Left lung (tissue), 10 donors: ENCODE measurements around the gene CACNA1H. TPM values are rescaled to one million over a fixed set of nuclear protein-coding genes. Genes with fewer than 3 reads are reported as not detected.
"Not testable (repeated sequence)": the region's sequence is repeated elsewhere in the genome, so short reads cannot be mapped to it uniquely, and the experiment has no call there.

Experiments used
- ATAC-seq: fragments of 200-7000 bp; cut with Tn5 transposase; one replicate; pipeline ENCODE4 v1.9.1; 2020; ENCODE audit warnings: moderate library complexity
- DNase-seq, 4 donors: peaks; one replicate each; pipeline ENCODE4 v3.0.0-alpha.2; 2013 to 2020
- H3K27ac ChIP-seq, 2 donors: fragments of 200-600 bp; sonication (generic) in 1 of 2; one replicate each; pipeline versions ENCODE4 v1.5.0 to v1.8.0; 2020 to 2021
- H3K27me3 ChIP-seq, 2 donors: fragments of 200-600 bp; sonication (generic) in 1 of 2; one replicate each; pipeline versions ENCODE4 v1.5.0 to v1.8.0; 2020 to 2021
- H3K36me3 ChIP-seq, 2 donors: fragments of 200-600 bp; sonication (generic) in 1 of 2; one replicate each; pipeline versions ENCODE4 v1.5.0 to v1.8.0; 2020 to 2021
- H3K4me1 ChIP-seq, 2 donors: fragments of 200-600 bp; one replicate each; pipeline ENCODE4 v1.8.0; 2021
- H3K4me3 ChIP-seq, 2 donors: fragments of 200-600 bp; sonication (generic) in 1 of 2; one replicate each; pipeline versions ENCODE4 v1.5.0 to v1.8.0; 2020 to 2021; ENCODE audit warnings: mild to moderate bottlenecking in 1 of 2
- H3K9me3 ChIP-seq, 2 donors: fragments of 200-600 bp; sonication (generic) in 1 of 2; one replicate each; pipeline versions ENCODE4 v1.5.0 to v1.8.0; 2020 to 2021
- intact Hi-C, 2 donors: fragments of 100-400 bp; cut with DNase I; formaldehyde crosslinking; loops; one replicate each; pipeline versions ENCODE4 v1.11.2 to v1.14.2; 2022
- polyA plus RNA-seq, 6 donors: library from polyadenylated mRNA; unstranded; fragments of 120-200 nt; gene quantifications; one replicate each; pipeline ENCODE4 v1.2.1, GENCODE V29; 2013; ENCODE audit not compliant: insufficient read length in 6 of 6
- total RNA-seq, 2 donors: library from RNA; stranded (reverse); fragmentation: NEBNext Ultra II Directional; extraction: Animal tissue kit (Norgen Biotek cat#: 25700); gene quantifications; one replicate each; pipeline ENCODE4 v1.2.1, GENCODE V29; 2021
- TF ChIP-seq, protein P1 (sequence below), 2 donors: fragments of 200-600 bp; sonication (generic) in 1 of 2; IDR thresholded peaks; one replicate each; pipeline versions ENCODE4 v1.5.0 to v1.8.0; 2021; ENCODE audit warnings: antibody characterized with exemption in 2 of 2
- donor health status: DM: no; HTN: yes; CAD: no.
- donor health status: DM: no; HTN: no; CAD: no.

CACNA1H gene
- total and polyA plus RNA-seq, 8 donors = 3.4 to 14.0 (median 7.1) TPM

DNA sequence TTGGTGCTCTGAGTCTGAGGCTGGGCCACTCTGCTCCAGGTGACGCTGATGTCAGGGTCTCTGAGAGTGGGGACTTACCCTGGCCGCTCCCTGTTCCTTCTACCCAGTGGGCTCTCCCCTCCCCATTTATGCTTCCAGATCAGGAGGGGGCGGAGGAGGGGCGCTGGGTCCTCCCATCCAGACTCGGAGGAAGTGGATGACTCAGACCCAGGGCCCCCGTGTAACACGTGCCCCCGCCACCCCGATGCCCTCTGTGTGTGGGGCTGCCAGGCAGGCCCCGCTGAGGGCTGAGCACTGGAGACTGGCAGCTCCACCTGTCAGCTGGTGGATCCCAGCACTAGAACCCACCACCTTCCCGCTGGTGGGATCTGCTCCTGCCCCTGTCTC is 77.2 kb downstream of the CACNA1H start, which contains the start of gene TPSB2:
Gene TPSB2 (minus strand): TSS at position 101 of the 387 bp plus-strand sequence. CDS start 233 bp downstream, outside the sequence.
- DNase-seq, intact Hi-C loops, H3K27ac ChIP-seq, H3K4me3 ChIP-seq, H3K36me3 ChIP-seq, H3K4me1 ChIP-seq, H3K9me3 ChIP-seq: not testable (repeated sequence)
- peak; percentile 15 for ATAC-seq
- H3K27me3 ChIP-seq = peaks cover 0 to 19% of the 10 kb centered on the region in 2 donors

DNA sequence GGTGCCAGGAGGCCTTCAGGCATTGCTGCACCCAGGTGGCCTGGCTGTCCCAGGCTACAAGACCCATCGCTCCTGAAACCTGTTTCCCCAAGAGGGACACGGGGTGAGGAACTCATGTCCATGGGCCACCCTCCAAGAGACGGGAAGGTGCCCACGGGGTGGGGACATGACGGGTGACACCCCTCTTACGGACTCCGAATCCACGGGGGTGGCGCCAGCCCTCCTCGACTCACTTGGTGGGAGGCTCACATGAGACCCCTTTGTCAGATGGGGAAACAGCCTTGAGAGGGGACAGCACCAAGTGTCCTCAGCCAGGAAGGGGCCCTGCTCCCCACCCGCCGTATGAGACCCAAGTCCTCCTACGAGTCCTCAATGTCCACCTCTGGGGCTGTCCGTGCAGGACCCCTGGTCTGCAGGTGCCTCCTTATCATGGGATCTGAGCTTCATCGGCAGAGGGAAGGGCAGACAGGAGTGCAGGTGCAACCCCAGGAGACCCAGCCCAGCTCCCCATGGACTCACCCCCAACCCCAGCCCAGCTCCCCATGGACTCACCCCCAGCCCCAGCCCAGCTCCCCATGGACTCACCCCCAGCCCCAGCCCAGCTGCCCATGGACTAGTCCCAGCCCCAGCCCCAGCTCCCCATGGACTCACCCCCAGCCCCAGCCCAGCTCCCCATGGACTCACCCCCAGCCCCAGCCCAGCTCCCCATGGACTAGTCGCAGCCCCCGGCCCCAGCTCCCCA is 77.7 kb downstream of the CACNA1H start:
- H3K36me3 ChIP-seq, DNase-seq, H3K4me3 ChIP-seq, H3K9me3 ChIP-seq, H3K27ac ChIP-seq, H3K4me1 ChIP-seq, intact Hi-C loops, ATAC-seq: not testable (repeated sequence)
- peaks cover 0 to 15% of the 10 kb centered on the region in 2 donors for H3K27me3 ChIP-seq

DNA sequence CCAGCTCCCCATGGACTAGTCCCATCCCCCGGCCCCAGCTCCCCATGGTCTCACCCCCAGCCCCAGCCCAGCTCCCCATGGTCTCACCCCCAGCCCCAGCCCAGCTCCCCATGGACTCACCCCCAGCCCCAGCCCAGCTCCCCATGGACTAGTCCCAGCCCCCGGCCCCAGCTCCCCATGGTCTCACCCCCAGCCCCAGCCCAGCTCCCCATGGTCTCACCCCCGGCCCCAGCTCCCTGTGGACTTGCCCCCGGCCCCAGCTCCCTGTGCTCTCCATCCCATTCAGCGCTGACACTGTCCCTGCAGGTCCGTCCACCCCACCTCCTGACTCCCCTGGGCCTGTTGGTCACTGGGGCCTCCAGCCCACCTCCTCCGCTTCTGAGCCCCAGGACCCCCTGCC is 78.4 kb downstream of the CACNA1H start:
- H3K9me3 ChIP-seq, H3K4me1 ChIP-seq, DNase-seq, H3K36me3 ChIP-seq, H3K27me3 ChIP-seq, intact Hi-C loops, ATAC-seq, H3K4me3 ChIP-seq, H3K27ac ChIP-seq: not testable (repeated sequence)

DNA sequence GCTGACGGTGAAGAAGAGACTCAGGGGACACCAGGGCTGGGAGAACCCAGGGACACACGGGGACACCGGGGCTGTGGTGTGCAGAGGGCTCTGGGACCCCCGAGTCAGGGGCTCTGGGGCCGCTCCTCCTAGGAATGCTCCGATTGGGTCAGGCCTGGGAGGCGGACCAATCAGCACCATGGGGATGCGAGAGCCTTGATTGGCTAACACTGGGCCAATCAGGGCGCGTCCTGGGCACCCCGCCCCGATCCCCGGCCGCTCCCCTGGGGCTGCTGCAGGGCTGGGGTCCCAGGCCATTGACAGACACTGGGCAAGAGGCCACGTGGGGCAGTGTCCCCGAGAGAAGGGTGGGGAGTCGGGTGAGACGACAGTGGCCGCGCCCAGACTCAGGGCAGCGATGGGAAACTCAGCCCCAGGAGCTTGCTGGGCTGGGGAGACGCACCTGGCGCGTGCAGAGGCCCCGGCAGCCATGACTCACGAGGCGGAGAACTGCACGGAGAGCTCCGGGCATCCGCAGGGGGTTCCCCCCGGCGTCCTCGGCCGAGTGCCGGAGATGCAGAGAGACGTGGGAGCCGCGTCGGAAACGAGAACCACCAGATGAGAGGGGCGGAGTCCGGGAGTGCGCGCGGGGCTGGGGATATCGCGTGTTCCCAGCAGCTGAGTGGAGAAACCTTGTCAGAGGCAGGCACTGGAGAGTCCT is 79.3 kb downstream of the CACNA1H start:
- ATAC-seq, DNase-seq, intact Hi-C loops, H3K9me3 ChIP-seq, H3K4me1 ChIP-seq, H3K27ac ChIP-seq, H3K27me3 ChIP-seq, H3K4me3 ChIP-seq, H3K36me3 ChIP-seq: not testable (repeated sequence)

DNA sequence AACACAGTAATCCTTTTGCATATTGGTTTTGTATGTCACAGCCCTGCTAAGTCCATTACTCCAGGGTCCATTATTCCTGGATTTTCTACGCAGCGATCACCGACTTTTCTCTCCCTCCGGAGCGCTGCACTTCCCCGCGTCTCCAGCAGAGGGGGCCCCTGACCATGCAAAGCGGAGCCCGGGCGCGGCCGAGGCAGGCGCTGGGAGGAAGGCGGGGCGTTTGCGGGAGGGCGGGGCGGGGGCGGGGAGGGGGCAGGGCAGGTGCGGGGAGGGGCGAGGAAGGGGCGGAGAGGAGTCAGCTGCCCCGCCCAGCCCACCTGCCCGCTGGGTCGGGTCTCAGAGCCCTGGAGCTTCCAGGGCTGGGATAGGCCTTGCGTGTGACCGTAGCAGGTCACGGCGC is 83.8 kb downstream of the CACNA1H start:
- intact Hi-C loops = not testable (repeated sequence)
- peak; percentile 92 for ATAC-seq

DNA sequence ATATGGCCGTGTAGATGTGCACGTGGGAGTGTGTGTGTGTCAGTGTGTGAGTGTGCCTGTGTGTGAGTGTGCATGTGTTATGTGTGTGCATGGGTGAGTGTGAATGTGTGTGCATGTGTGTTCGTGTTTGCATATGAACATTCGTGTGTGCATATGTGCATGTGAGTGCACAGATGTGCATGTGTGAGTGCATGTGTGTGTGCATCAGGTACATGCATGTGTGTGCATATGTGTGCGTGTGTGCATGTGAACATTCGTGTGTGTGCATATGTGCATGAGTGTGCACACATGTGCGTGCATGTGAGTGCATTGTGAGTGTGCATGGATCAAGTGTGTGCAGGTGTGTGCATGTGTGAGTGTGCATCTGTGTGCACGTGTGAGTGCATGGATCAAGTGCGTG is 85.1 kb downstream of the CACNA1H start:
- TF ChIP-seq, protein P1, sequence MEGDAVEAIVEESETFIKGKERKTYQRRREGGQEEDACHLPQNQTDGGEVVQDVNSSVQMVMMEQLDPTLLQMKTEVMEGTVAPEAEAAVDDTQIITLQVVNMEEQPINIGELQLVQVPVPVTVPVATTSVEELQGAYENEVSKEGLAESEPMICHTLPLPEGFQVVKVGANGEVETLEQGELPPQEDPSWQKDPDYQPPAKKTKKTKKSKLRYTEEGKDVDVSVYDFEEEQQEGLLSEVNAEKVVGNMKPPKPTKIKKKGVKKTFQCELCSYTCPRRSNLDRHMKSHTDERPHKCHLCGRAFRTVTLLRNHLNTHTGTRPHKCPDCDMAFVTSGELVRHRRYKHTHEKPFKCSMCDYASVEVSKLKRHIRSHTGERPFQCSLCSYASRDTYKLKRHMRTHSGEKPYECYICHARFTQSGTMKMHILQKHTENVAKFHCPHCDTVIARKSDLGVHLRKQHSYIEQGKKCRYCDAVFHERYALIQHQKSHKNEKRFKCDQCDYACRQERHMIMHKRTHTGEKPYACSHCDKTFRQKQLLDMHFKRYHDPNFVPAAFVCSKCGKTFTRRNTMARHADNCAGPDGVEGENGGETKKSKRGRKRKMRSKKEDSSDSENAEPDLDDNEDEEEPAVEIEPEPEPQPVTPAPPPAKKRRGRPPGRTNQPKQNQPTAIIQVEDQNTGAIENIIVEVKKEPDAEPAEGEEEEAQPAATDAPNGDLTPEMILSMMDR (IDR thresholded peaks at IDR 0.05) = no peak
- intact Hi-C loops = no loop called here
- ATAC-seq (no peak), DNase-seq (no peak)
- H3K4me1 ChIP-seq = no peaks in the 10 kb centered on the region
- H3K27me3 ChIP-seq = no peaks in the 10 kb centered on the region
- no peaks in the 10 kb centered on the region for H3K9me3 ChIP-seq
- no peaks in the 10 kb centered on the region for H3K36me3 ChIP-seq
- no peak overlapping the region for H3K4me3 ChIP-seq
- H3K27ac ChIP-seq = no peak overlapping the region

More for the DNA sequence above, 83.8 kb downstream of the CACNA1H start:
- not testable (repeated sequence) for H3K36me3 ChIP-seq, H3K27ac ChIP-seq, H3K9me3 ChIP-seq, H3K4me1 ChIP-seq, H3K4me3 ChIP-seq, DNase-seq, H3K27me3 ChIP-seq

DNA sequence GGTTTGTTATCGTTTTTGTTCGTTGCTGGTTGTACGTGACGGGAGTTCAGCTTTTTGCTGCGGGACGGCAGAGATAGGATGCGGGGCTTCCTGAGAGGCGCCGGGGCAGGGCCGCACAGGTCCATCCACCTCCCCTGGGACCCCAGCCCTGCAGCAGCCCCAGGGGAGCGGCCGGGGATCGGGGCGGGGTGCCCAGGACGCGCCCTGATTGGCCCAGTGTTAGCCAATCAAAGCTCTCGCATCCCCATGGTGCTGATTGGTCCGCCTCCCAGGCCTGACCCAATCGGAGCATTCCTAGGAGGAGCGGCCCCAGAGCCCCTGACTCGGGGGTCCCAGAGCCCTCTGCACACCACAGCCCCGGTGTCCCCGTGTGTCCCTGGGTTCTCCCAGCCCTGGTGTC is 86.0 kb downstream of the CACNA1H start:
- intact Hi-C loops, H3K27me3 ChIP-seq, H3K36me3 ChIP-seq, DNase-seq, H3K4me3 ChIP-seq, H3K9me3 ChIP-seq, H3K4me1 ChIP-seq, H3K27ac ChIP-seq, ATAC-seq: not testable (repeated sequence)

DNA sequence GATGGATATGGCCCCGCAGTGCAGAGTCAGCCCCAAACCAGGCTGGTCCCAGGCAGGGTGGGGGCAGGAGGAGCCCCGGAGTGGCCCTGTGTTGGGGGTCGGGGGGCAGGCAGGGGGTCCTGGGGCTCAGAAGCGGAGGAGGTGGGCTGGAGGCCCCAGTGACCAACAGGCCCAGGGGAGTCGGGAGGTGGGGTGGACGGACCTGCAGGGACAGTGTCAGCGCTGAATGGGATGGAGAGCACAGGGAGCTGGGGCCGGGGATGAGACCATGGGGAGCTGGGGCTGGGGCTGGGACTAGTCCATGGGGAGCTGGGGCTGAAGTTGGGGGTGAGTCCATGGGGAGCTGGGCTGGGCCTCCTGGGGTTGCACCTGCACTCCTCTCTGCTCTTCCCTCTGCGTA is 86.7 kb downstream of the CACNA1H start:
- H3K9me3 ChIP-seq, H3K4me3 ChIP-seq, intact Hi-C loops, H3K4me1 ChIP-seq, H3K27ac ChIP-seq, H3K36me3 ChIP-seq, DNase-seq, H3K27me3 ChIP-seq, ATAC-seq: not testable (repeated sequence)

DNA sequence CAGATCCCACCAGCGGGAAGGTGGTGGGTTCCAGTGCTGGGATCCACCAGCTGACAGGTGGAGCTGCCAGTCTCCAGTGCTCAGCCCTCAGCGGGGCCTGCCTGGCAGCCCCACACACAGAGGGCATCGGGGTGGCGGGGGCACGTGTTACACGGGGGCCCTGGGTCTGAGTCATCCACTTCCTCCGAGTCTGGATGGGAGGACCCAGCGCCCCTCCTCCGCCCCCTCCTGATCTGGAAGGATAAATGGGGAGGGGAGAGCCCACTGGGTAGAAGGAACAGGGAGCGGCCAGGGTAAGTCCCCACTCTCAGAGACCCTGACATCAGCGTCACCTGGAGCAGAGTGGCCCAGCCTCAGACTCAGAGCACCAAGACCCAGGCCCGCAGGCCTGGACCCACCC is 87.5 kb downstream of the CACNA1H start, which contains the start of gene TPSAB1:
Gene TPSAB1 (plus strand): TSS at position 270 of the 400 bp plus-strand sequence. CDS start 234 bp downstream, outside the sequence.
- H3K9me3 ChIP-seq, H3K4me1 ChIP-seq, H3K4me3 ChIP-seq, ATAC-seq, DNase-seq, H3K27ac ChIP-seq, H3K36me3 ChIP-seq, intact Hi-C loops: not testable (repeated sequence)
- H3K27me3 ChIP-seq = peaks cover 0 to 17% of the 10 kb centered on the region in 2 donors

DNA sequence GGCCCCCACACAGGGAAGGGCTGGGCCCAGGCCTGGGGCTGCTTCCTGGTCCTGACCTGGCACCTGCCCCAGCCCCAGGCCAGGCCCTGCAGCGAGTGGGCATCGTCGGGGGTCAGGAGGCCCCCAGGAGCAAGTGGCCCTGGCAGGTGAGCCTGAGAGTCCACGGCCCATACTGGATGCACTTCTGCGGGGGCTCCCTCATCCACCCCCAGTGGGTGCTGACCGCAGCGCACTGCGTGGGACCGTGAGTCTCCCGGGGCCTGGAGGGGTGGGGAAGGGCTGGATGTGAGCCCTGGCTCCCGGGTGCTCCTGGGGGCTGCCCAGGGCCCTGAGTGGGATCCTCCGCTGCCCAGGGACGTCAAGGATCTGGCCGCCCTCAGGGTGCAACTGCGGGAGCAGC is 88.2 kb downstream of the CACNA1H start:
- H3K4me3 ChIP-seq, H3K36me3 ChIP-seq, H3K4me1 ChIP-seq, H3K9me3 ChIP-seq, ATAC-seq, intact Hi-C loops, DNase-seq, H3K27ac ChIP-seq: not testable (repeated sequence)
- H3K27me3 ChIP-seq = peaks cover 0 to 24% of the 10 kb centered on the region in 2 donors

DNA sequence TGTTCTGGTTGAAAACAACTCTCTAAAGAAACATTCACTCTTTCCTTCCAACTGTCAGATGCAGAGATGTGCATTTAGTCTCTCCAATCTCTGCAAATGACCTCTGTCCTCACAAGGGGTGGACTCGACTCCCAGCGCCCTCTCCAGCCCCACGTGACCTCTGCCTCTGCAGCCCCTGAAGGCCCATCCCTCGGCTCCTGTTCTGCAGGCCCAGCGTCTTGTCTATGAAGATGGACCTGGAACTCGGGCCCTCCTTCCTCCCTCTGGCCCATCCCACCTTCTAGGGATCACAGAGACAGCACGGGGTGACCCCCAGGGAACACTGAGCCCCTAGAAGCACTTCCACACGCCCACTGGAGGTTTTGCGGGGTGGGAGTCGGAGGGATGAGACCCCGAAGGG is 90.5 kb downstream of the CACNA1H start:
- DNase-seq, H3K4me3 ChIP-seq, H3K9me3 ChIP-seq, ATAC-seq, intact Hi-C loops, H3K27ac ChIP-seq, H3K4me1 ChIP-seq, H3K36me3 ChIP-seq: not testable (repeated sequence)
- H3K27me3 ChIP-seq = peaks cover 0 to 30% of the 10 kb centered on the region in 2 donors
